Ishikawa (cell line): ENCODE data around the gene RNF180.
A peak's percentile ranks its signal among the peaks of the same experiment; 100 is the strongest.

ENCODE experiments used
- CEBPB ChIP-seq: IDR thresholded peaks from 2 replicates; pipeline ENCODE4 v1.6.1; 2012
- EP300 ChIP-seq: IDR thresholded peaks from 2 replicates; pipeline ENCODE4 v1.6.1; 2012; ENCODE audit warnings: borderline replicate concordance
- RAD21 ChIP-seq: IDR thresholded peaks from 2 replicates; pipeline ENCODE4 v1.6.1; 2012; ENCODE audit warnings: low read depth

- TF ChIP-seq CEBPB (no peak), EP300 (no peak), RAD21 (peak; percentile 34; the same call in 1 of the 2 replicates)
Measured at GRCh38 chr5:64347309-64347708, 181.7 kb downstream of the RNF180 start.
